ENCODE data around the gene PPIG.

Gene PPIG

GRCh38 chr2:169625781-169626180 lies 41.6 kb downstream of the PPIG start:
- no peaks in the 10 kb centered on the region for H3K4me1 Mint-ChIP-seq
- no peaks in the 10 kb centered on the region for H3K9me3 Mint-ChIP-seq
- ATAC-seq = no peak
- peaks cover 85% of the 10 kb centered on the region for H3K36me3 Mint-ChIP-seq
- DNase-seq (ENCODE audit: low spot score in 2 of 2) = no peak
- H3K27ac Mint-ChIP-seq = no peak overlapping the region
- H3K4me3 Mint-ChIP-seq = no peak overlapping the region

- Mint-ChIP-seq H3K9me3 (no peaks in the 10 kb centered on the region), H3K4me3 (no peak overlapping the region), H3K27ac (no peak overlapping the region), H3K36me3 (no peaks in the 10 kb centered on the region), H3K4me1 (no peaks in the 10 kb centered on the region)
- DNase-seq (ENCODE audit: low spot score in 2 of 2) (no peak), ATAC-seq (no peak)
Measured at GRCh38 chr2:169636440-169637097, 52.4 kb downstream of the PPIG start.

- H3K9me3 Mint-ChIP-seq = no peaks in the 10 kb centered on the region
- no peaks in the 10 kb centered on the region for H3K4me1 Mint-ChIP-seq
- no peak overlapping the region for H3K27ac Mint-ChIP-seq
- ATAC-seq (no peak), DNase-seq (ENCODE audit: low spot score in 2 of 2) (no peak)
- no peak overlapping the region for H3K4me3 Mint-ChIP-seq
- H3K36me3 Mint-ChIP-seq = no peaks in the 10 kb centered on the region
Measured at GRCh38 chr2:169637620-169638019, 53.5 kb downstream of the PPIG start.

- no peak for DNase-seq (ENCODE audit: low spot score in 2 of 2)
- ATAC-seq = no peak
- Mint-ChIP-seq H3K4me1 (no peaks in the 10 kb centered on the region), H3K27ac (no peak overlapping the region), H3K36me3 (no peaks in the 10 kb centered on the region), H3K4me3 (no peak overlapping the region), H3K9me3 (no peaks in the 10 kb centered on the region)
Measured at GRCh38 chr2:169640104-169640503, 56.0 kb downstream of the PPIG start.

GRCh38 chr2:169641464-169641863 lies 57.3 kb downstream of the PPIG start:
- H3K4me3 Mint-ChIP-seq = no peak overlapping the region
- H3K36me3 Mint-ChIP-seq = no peaks in the 10 kb centered on the region
- no peak overlapping the region for H3K27ac Mint-ChIP-seq
- no peaks in the 10 kb centered on the region for H3K9me3 Mint-ChIP-seq
- DNase-seq (ENCODE audit: low spot score in 2 of 2) = no peak
- no peaks in the 10 kb centered on the region for H3K4me1 Mint-ChIP-seq
- no peak for ATAC-seq

GRCh38 chr2:169644173-169644572 lies 60.0 kb downstream of the PPIG start:
- no peak for ATAC-seq
- DNase-seq (ENCODE audit: low spot score in 2 of 2) = no peak

GRCh38 chr2:169647496-169647895 lies 63.3 kb downstream of the PPIG start:
- no peaks in the 10 kb centered on the region for H3K9me3 Mint-ChIP-seq
- H3K36me3 Mint-ChIP-seq = no peaks in the 10 kb centered on the region
- DNase-seq (ENCODE audit: low spot score in 2 of 2) = no peak
- no peak overlapping the region for H3K4me3 Mint-ChIP-seq
- H3K27ac Mint-ChIP-seq = no peak overlapping the region
- H3K4me1 Mint-ChIP-seq = no peaks in the 10 kb centered on the region
- no peak for ATAC-seq

More at GRCh38 chr2:169644173-169644572, 60.0 kb downstream of the PPIG start:
- Mint-ChIP-seq H3K27ac (no peak overlapping the region), H3K4me3 (no peak overlapping the region), H3K9me3 (no peaks in the 10 kb centered on the region), H3K36me3 (no peaks in the 10 kb centered on the region), H3K4me1 (no peaks in the 10 kb centered on the region)

- H3K27ac Mint-ChIP-seq = no peak overlapping the region
Measured at GRCh38 chr2:169649278-169649677, 65.1 kb downstream of the PPIG start.

GRCh38 chr2:169653636-169654035 lies 69.5 kb downstream of the PPIG start:
- no peaks in the 10 kb centered on the region for H3K36me3 Mint-ChIP-seq
- no peaks in the 10 kb centered on the region for H3K9me3 Mint-ChIP-seq
- no peak for DNase-seq (ENCODE audit: low spot score in 2 of 2)
- H3K4me3 Mint-ChIP-seq = no peak overlapping the region
- peaks cover 6% of the 10 kb centered on the region for H3K4me1 Mint-ChIP-seq
- no peak overlapping the region for H3K27ac Mint-ChIP-seq
- peak; percentile 78 for ATAC-seq

More at GRCh38 chr2:169649278-169649677, 65.1 kb downstream of the PPIG start:
- DNase-seq (ENCODE audit: low spot score in 2 of 2) (no peak), ATAC-seq (no peak)
- Mint-ChIP-seq H3K4me3 (no peak overlapping the region), H3K36me3 (no peaks in the 10 kb centered on the region), H3K4me1 (no peaks in the 10 kb centered on the region), H3K9me3 (no peaks in the 10 kb centered on the region)

- no peak for ATAC-seq
- H3K4me3 Mint-ChIP-seq = no peak overlapping the region
- H3K9me3 Mint-ChIP-seq = no peaks in the 10 kb centered on the region
- H3K4me1 Mint-ChIP-seq = peaks cover 6% of the 10 kb centered on the region
- no peaks in the 10 kb centered on the region for H3K36me3 Mint-ChIP-seq
- no peak for DNase-seq (ENCODE audit: low spot score in 2 of 2)
- no peak overlapping the region for H3K27ac Mint-ChIP-seq
Measured at GRCh38 chr2:169656164-169656563, 72.0 kb downstream of the PPIG start.

GRCh38 chr2:169658877-169659276 lies 74.7 kb downstream of the PPIG start:
- ATAC-seq (no peak), DNase-seq (ENCODE audit: low spot score in 2 of 2) (no peak)
- Mint-ChIP-seq H3K4me1 (peaks cover 6% of the 10 kb centered on the region), H3K4me3 (no peak overlapping the region), H3K9me3 (no peaks in the 10 kb centered on the region), H3K36me3 (no peaks in the 10 kb centered on the region), H3K27ac (no peak overlapping the region)

GRCh38 chr2:169659320-169659719 lies 75.2 kb downstream of the PPIG start:
- Mint-ChIP-seq H3K9me3 (no peaks in the 10 kb centered on the region), H3K4me1 (peaks cover 6% of the 10 kb centered on the region), H3K27ac (no peak overlapping the region), H3K4me3 (no peak overlapping the region), H3K36me3 (no peaks in the 10 kb centered on the region)
- no peak for DNase-seq (ENCODE audit: low spot score in 2 of 2)
- ATAC-seq = no peak

- Mint-ChIP-seq H3K27ac (no peak overlapping the region), H3K36me3 (no peaks in the 10 kb centered on the region), H3K4me3 (no peak overlapping the region), H3K9me3 (no peaks in the 10 kb centered on the region), H3K4me1 (peaks cover 1% of the 10 kb centered on the region)
- ATAC-seq = no peak
- DNase-seq (ENCODE audit: low spot score in 2 of 2) = no peak
Measured at GRCh38 chr2:169661265-169661664, 77.1 kb downstream of the PPIG start.

GRCh38 chr2:169662744-169663143 lies 78.6 kb downstream of the PPIG start:
- H3K4me1 Mint-ChIP-seq = no peaks in the 10 kb centered on the region
- no peak for DNase-seq (ENCODE audit: low spot score in 2 of 2)
- H3K4me3 Mint-ChIP-seq = no peak overlapping the region
- no peak for ATAC-seq
- H3K9me3 Mint-ChIP-seq = no peaks in the 10 kb centered on the region
- H3K27ac Mint-ChIP-seq = no peak overlapping the region
- no peaks in the 10 kb centered on the region for H3K36me3 Mint-ChIP-seq

GRCh38 chr2:169663247-169663646 lies 79.1 kb downstream of the PPIG start:
- Mint-ChIP-seq H3K27ac (no peak overlapping the region), H3K36me3 (no peaks in the 10 kb centered on the region), H3K4me3 (no peak overlapping the region), H3K9me3 (no peaks in the 10 kb centered on the region), H3K4me1 (no peaks in the 10 kb centered on the region)
- ATAC-seq (no peak), DNase-seq (ENCODE audit: low spot score in 2 of 2) (no peak)

- Mint-ChIP-seq H3K4me1 (no peaks in the 10 kb centered on the region), H3K27ac (no peak overlapping the region), H3K36me3 (no peaks in the 10 kb centered on the region), H3K4me3 (no peak overlapping the region), H3K9me3 (no peaks in the 10 kb centered on the region)
- ATAC-seq (no peak), DNase-seq (ENCODE audit: low spot score in 2 of 2) (no peak)
Measured at GRCh38 chr2:169664600-169664977, 80.4 kb downstream of the PPIG start.

Data from stimulated activated effector memory CD8-positive, alpha-beta T cell treated with anti-CD3 and anti-CD28 coated beads, Interleukin-12 subunit alpha, Interleukin-12 subunit beta, amount 100 ng/mL, for 72 hours (primary cell).